GM12874 (cell line): Measurements from ENCODE around the gene TTC28.

ENCODE experiments used
- TF ChIP-seq, protein P1 (sequence below): IDR thresholded peaks from 2 replicates; pipeline ENCODE4 v1.5.1; 2011; ENCODE audit warnings: low read depth, mild to moderate bottlenecking, control low read depth, low read length, moderate library complexity; ENCODE audit not compliant: insufficient read depth

Gene TTC28

GRCh38 chr22:28095316-28096095, 584.1 kb downstream of the TTC28 start:
- TF ChIP-seq, protein P1, sequence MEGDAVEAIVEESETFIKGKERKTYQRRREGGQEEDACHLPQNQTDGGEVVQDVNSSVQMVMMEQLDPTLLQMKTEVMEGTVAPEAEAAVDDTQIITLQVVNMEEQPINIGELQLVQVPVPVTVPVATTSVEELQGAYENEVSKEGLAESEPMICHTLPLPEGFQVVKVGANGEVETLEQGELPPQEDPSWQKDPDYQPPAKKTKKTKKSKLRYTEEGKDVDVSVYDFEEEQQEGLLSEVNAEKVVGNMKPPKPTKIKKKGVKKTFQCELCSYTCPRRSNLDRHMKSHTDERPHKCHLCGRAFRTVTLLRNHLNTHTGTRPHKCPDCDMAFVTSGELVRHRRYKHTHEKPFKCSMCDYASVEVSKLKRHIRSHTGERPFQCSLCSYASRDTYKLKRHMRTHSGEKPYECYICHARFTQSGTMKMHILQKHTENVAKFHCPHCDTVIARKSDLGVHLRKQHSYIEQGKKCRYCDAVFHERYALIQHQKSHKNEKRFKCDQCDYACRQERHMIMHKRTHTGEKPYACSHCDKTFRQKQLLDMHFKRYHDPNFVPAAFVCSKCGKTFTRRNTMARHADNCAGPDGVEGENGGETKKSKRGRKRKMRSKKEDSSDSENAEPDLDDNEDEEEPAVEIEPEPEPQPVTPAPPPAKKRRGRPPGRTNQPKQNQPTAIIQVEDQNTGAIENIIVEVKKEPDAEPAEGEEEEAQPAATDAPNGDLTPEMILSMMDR = no peak

GRCh38 chr22:28094771-28095170, 584.9 kb downstream of the TTC28 start:
- TF ChIP-seq, protein P1 = no peak

DNA sequence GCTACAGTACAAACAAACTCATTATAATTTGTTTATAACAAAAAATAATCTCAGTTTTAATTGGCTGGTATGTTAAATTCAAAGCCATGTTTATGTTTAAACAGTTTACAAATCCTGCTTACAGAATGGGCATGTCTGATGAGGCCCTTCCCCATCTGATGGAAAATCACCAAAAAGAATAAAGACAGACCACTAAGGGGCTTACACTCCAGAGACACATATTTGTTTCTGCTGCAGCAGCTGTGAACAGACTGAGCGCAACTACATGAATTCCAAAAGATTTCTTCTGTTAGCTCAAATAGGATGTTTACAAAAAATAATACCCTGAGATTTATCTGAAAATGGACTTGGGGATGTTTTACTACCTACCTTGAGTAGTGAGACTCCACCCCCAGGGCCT, 585.9 kb downstream of the TTC28 start:
- TF ChIP-seq, protein P1 = no peak

DNA sequence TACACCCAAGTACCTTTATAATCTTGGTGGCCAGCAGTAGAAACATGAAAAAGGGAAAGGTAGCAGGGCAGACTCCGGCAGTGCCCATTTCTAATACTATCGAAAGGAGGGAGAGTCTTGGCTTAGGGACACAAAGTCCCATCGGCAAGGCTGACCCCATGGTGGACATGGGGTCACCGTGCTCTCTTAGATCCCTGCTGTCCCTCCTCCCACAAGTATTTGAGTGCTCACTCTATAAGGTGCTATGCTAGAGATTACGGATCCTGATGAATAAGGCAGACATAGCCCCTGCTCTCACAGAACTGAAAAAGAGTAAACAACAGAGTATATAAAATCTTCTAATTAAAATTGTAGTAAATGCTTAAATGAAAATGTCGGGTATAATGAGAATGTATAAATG, 588.2 kb downstream of the TTC28 start:
- TF ChIP-seq, protein P1 = no peak

DNA sequence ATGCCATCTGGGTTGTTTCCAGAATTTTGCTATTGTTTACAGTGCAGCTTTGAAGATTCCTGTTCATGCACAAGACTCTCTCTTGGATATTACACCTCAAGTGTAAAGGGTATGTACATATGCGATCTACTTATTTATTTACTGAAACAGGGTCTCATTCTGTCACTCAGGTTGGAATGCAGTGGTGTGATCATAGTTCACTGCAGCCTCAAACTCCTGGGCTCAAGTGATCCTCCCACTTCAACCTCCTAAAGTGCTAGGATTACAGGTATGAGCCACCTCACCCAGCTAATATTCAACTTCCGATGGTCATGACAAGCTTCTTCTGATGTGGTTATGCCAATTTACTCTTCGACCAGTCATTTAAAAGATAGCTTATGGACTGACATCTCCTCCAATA, 602.5 kb downstream of the TTC28 start:
- TF ChIP-seq, protein P1 = no peak

DNA sequence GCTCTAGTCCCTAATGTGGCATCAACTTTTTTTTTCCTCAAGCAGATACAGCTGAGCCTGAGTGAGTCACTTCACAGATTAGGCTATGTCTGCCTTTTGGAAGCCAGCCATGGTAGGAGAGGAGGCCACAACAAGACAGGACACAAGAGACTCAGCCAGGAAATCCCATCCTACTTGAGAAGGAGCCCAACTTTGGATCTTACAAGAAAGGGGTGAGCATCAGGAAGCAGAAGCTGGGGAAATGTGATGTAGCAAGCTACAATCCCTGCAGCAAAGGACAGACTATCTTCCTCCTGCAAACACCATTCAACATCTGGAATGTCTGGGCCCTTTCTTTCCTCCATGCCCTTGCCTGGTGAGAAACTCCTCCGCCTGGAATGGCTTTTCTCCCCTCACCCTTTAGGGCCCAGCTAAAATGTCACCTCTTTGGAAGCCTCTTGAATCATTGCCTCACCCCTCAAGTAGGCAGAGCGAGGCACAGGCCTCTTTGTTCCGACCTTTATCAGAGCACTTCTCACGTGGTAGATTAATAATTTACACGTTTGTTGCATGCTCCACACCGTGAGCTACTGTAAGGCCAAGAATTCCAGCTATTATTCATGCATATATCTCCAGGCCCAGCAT, 604.2 kb downstream of the TTC28 start:
- TF ChIP-seq, protein P1 = no peak

GRCh38 chr22:28074526-28074925, 605.1 kb downstream of the TTC28 start:
- TF ChIP-seq, protein P1 = no peak
